ENCODE measurements around the gene TMA7B.
A peak's percentile ranks its signal among the peaks of the same experiment; 100 is the strongest.

Gene TMA7B

GRCh38 chr22:39954584-39955055 lies 5.6 kb upstream of the TMA7B start:
- no peak for DNase-seq

GRCh38 chr22:39955675-39956074 lies 4.5 kb upstream of the TMA7B start:
- DNase-seq, result no peak

- no peak for DNase-seq
Measured at GRCh38 chr22:39956932-39957664, 3.1 kb upstream of the TMA7B start.

- no peak for DNase-seq
Measured at GRCh38 chr22:39958009-39958711, 2.0 kb upstream of the TMA7B start.

- DNase-seq, result no peak
Measured at GRCh38 chr22:39958949-39959639, 1.1 kb upstream of the TMA7B start.

- peak; percentile 87 for DNase-seq
Measured at GRCh38 chr22:39960791-39961746, 872 bp downstream of the TMA7B start.

GRCh38 chr22:39962071-39962470 lies 1.9 kb downstream of the TMA7B start:
- DNase-seq, result no peak

- no peak for DNase-seq
Measured at GRCh38 chr22:39965748-39966147, 5.6 kb downstream of the TMA7B start.

- DNase-seq, result no peak
Measured at GRCh38 chr22:39966470-39966869, 6.3 kb downstream of the TMA7B start.

- no peak for DNase-seq
Measured at GRCh38 chr22:39967103-39967829, 7.1 kb downstream of the TMA7B start.

GRCh38 chr22:39967996-39968972 lies 8.1 kb downstream of the TMA7B start:
- no peak for DNase-seq

- no peak for DNase-seq
Measured at GRCh38 chr22:39970742-39971141, 10.5 kb downstream of the TMA7B start.

- DNase-seq, result no peak
Measured at GRCh38 chr22:39972641-39973040, 12.4 kb downstream of the TMA7B start.

- no peak for DNase-seq
Measured at GRCh38 chr22:39973656-39974055, 13.5 kb downstream of the TMA7B start.

GRCh38 chr22:39974065-39974464 lies 13.9 kb downstream of the TMA7B start:
- DNase-seq, result no peak

- no peak for DNase-seq
Measured at GRCh38 chr22:39979048-39979447, 18.9 kb downstream of the TMA7B start.

GRCh38 chr22:39979458-39979857 lies 19.3 kb downstream of the TMA7B start:
- DNase-seq, result no peak

GRCh38 chr22:39980596-39980995 lies 20.4 kb downstream of the TMA7B start:
- DNase-seq, result no peak

- DNase-seq, result no peak
Measured at GRCh38 chr22:39983346-39983745, 23.1 kb downstream of the TMA7B start.

GRCh38 chr22:39984006-39984405 lies 23.8 kb downstream of the TMA7B start:
- DNase-seq, result no peak

GRCh38 chr22:39984746-39985145 lies 24.5 kb downstream of the TMA7B start:
- no peak for DNase-seq
